Common myeloid progenitor, CD34-positive (primary cell): ENCODE results near the gene SLC48A1.

Experiments
- CTCF ChIA-PET: fragments of 350-600 bp; sonication (Branson Sonifier 250); formaldehyde crosslinking; loops from one replicate; lab custom pipeline; 2021; ENCODE audit warnings: antibody characterized with exemption; lab: Charles Lee
- POLR2A ChIA-PET: fragments of 350-600 bp; sonication (Branson Sonifier 250); formaldehyde crosslinking; loops from one replicate; lab custom pipeline; 2021; ENCODE audit warnings: antibody characterized with exemption; lab: Charles Lee
- DNase-seq, 3 donors: peaks; one replicate each; pipeline versions ENCODE4 v3.0.0 to v3.0.0-alpha.2; 2013
- H3K27ac ChIP-seq, 2 experiments: 1 replicate in 1 of 2; 2 replicates in 1 of 2; pipeline ENCODE4 v1.7.0; 2013; ENCODE audit warnings: inconsistent platforms in 2 of 2, low read length in 2 of 2, mild to moderate bottlenecking in 2 of 2, low read depth in 1 of 2, moderate library complexity in 1 of 2; ENCODE audit not compliant: severe bottlenecking in 2 of 2, insufficient read depth in 1 of 2, poor library complexity in 1 of 2
- H3K27me3 ChIP-seq, 5 experiments: replicated peaks in 2 of 5; 1 replicate in 3 of 5; 2 replicates in 2 of 5; pipeline versions ENCODE4 v1.6.1 to v1.7.0; 2013; ENCODE audit warnings: low read length in 4 of 5, mild to moderate bottlenecking in 2 of 5, moderate library complexity in 2 of 5, inconsistent platforms in 1 of 5; ENCODE audit not compliant: insufficient read depth in 5 of 5, control insufficient read depth in 4 of 5
- H3K36me3 ChIP-seq, 4 experiments: 1 replicate in 2 of 4; 2 replicates in 2 of 4; pipeline versions ENCODE4 v1.6.1 to v1.7.0; 2013; ENCODE audit warnings: low read length in 3 of 4, control low read depth in 1 of 4, mild to moderate bottlenecking in 1 of 4; ENCODE audit not compliant: control insufficient read depth in 4 of 4, insufficient read depth in 4 of 4
- H3K4me1 ChIP-seq, 4 experiments: 1 replicate in 3 of 4; 2 replicates in 1 of 4; pipeline versions ENCODE4 v1.6.1 to v1.7.1; 2013; ENCODE audit warnings: low read length in 3 of 4, mild to moderate bottlenecking in 3 of 4, control low read depth in 1 of 4, inconsistent platforms in 1 of 4, moderate library complexity in 1 of 4; ENCODE audit not compliant: control insufficient read depth in 4 of 4, insufficient read depth in 4 of 4; ENCODE audit errors: control extremely low read depth in 1 of 4
- H3K4me3 ChIP-seq, 7 experiments: 1 replicate in 4 of 7; 2 replicates in 3 of 7; pipeline versions ENCODE4 v1.5.1 to v1.7.0; 2013; ENCODE audit warnings: mild to moderate bottlenecking in 7 of 7, low read length in 6 of 7, moderate library complexity in 6 of 7, inconsistent platforms in 2 of 7, low read depth in 2 of 7, control low read depth in 1 of 7; ENCODE audit not compliant: insufficient read depth in 4 of 7, control insufficient read depth in 1 of 7; ENCODE audit errors: extremely low read depth in 1 of 7
- H3K9me3 ChIP-seq, 5 experiments: 1 replicate in 4 of 5; 2 replicates in 1 of 5; pipeline versions ENCODE4 v1.6.1 to v1.7.1; 2013; ENCODE audit warnings: low read length in 4 of 5, mild to moderate bottlenecking in 2 of 5, inconsistent platforms in 1 of 5, low read depth in 1 of 5, moderate library complexity in 1 of 5; ENCODE audit not compliant: control insufficient read depth in 4 of 5, insufficient read depth in 2 of 5; ENCODE audit errors: control extremely low read depth in 1 of 5
- WGBS: methylation state at CpG from one replicate; pipeline ENCODE4 v1.1.5; 2013; ENCODE audit not compliant: insufficient coverage; 5-methylcytosine and 5-hydroxymethylcytosine counted together

The SLC48A1 gene

GRCh38 chr12:47778881-47779280 lies 5.8 kb downstream of the SLC48A1 start:
- H3K36me3 ChIP-seq = peaks cover 0 to 40% (median 27%) of the 10 kb centered on the region in 4 experiments
- CTCF ChIA-PET = interaction anchor here (1.3 to 49.5 kb wide), 9 partner anchors 10 to 81 kb away, joined by 3 to 1391 read pairs (median 42); partner anchors contain the start of genes ENDOU, RAPGEF3 and RPAP3
- 77% methylated on average over 11 of the region's 14 CpGs for WGBS
- no peak overlapping the region for H3K4me3 ChIP-seq
- POLR2A ChIA-PET = no interaction called here
- H3K27ac ChIP-seq = no peak overlapping the region
- H3K9me3 ChIP-seq = no peaks in the 10 kb centered on the region
- DNase-seq = no peak
- peaks cover 15 to 65% (median 59%) of the 10 kb centered on the region in 4 experiments for H3K4me1 ChIP-seq
- H3K27me3 ChIP-seq = no peaks in the 10 kb centered on the region

- Histone ChIP-seq H3K9me3 (no peaks in the 10 kb centered on the region), H3K36me3 (peaks cover 0 to 45% (median 33%) of the 10 kb centered on the region in 4 experiments), H3K4me1 (peaks cover 9 to 59% (median 54%) of the 10 kb centered on the region in 4 experiments), H3K27me3 (no peaks in the 10 kb centered on the region), H3K27ac (no peak overlapping the region), H3K4me3 (no peak overlapping the region)
- WGBS = 67% methylated on average over 16 of the region's 19 CpGs
- peak; percentile 83 to 94 (median 90) for DNase-seq
- CTCF ChIA-PET = interaction anchor here (0.7 to 49.5 kb wide), 12 partner anchors 10 to 80 kb away, joined by 3 to 1391 read pairs (median 11); partner anchors contain the start of genes ENDOU, RAPGEF3 and RPAP3
- POLR2A ChIA-PET = interaction anchor here (0.5 kb wide), 1 partner anchor 8 kb away, joined by 3 read pairs; no protein-coding TSS in a partner anchor
These were observed 6.4 kb downstream of the SLC48A1 start for GRCh38 chr12:47779301-47779942.

GRCh38 chr12:47779943-47780504 lies 7.0 kb downstream of the SLC48A1 start:
- no peak for DNase-seq
- Histone ChIP-seq H3K36me3 (peaks cover 0 to 51% (median 37%) of the 10 kb centered on the region in 4 experiments), H3K27ac (no peak overlapping the region), H3K4me3 (no peak overlapping the region), H3K4me1 (peaks cover 9 to 53% (median 47%) of the 10 kb centered on the region in 4 experiments), H3K27me3 (no peaks in the 10 kb centered on the region), H3K9me3 (no peaks in the 10 kb centered on the region)
- POLR2A ChIA-PET = interaction anchor here (0.5 kb wide), 1 partner anchor 8 kb away, joined by 3 read pairs; no protein-coding TSS in a partner anchor
- CTCF ChIA-PET = interaction anchor here (0.7 to 49.5 kb wide), 11 partner anchors 9 to 80 kb away, joined by 3 to 1391 read pairs (median 17); partner anchors contain the start of genes ENDOU, RAPGEF3 and RPAP3
- WGBS = 87% methylated on average over 11 of the region's 11 CpGs

DNA sequence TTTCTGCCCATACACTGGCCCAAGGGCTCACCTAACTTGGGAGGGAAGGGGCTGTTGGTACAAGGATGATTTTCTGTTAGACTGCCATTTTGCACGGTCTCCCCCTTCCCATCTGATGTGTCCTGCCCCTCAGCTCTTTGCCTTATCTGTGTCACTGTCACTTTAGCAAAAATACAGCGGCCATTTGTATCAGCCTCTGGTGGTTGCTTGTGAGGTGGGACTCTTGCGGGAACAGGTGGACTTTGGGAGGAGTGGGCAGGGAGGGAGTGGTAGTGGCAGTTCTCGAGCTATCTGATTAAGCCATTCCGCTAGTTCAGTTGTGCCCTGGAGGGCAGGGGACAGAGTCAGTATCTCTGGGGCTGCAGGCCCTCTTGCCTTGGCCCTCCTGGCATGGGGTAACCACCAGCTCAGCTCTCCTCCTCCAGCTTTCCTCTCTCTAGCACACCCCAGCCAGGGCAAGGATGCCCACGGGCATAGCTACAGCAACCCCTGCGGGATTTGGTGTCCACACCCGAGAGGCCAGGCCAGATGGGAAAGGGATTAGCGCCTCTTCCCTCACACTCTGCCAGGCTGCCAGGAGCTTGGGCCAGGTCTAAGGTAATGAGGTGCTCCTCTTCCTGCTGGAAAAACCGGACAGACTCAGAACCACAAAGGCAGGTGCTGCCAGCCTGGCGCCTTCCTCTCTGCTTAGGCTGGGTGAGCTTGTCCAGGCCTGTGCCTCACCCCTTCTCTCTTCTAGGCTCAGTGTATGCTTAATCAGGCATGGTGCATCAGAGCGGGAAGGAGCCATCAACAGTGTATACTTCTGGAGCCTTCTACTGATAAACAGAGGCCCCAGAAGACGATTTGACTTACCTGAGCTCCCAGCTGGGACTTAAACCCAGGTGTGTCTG lies 8.7 kb downstream of the SLC48A1 start:
- POLR2A ChIA-PET = interaction anchor here (1.0 kb wide), 1 partner anchor 15 kb away, joined by 3 read pairs; no protein-coding TSS in a partner anchor
- H3K4me3 ChIP-seq = no peak overlapping the region
- peak overlapping the region in 1 of 2 experiments; percentile 45 for H3K27ac ChIP-seq
- H3K9me3 ChIP-seq = no peaks in the 10 kb centered on the region
- no peaks in the 10 kb centered on the region for H3K27me3 ChIP-seq
- DNase-seq = no peak
- H3K4me1 ChIP-seq = peaks cover 7 to 36% (median 30%) of the 10 kb centered on the region in 4 experiments
- peaks cover 6 to 68% (median 54%) of the 10 kb centered on the region in 4 experiments for H3K36me3 ChIP-seq
- CTCF ChIA-PET = interaction anchor here (0.7 to 49.5 kb wide), 15 partner anchors 7 to 362 kb away, joined by 3 to 1391 read pairs (median 4); partner anchors contain the start of genes ENDOU, RAPGEF3 and RPAP3
- 96% methylated on average over 10 of the region's 13 CpGs for WGBS

- H3K27ac ChIP-seq = no peak overlapping the region
- no peaks in the 10 kb centered on the region for H3K27me3 ChIP-seq
- peaks cover 10 to 74% (median 60%) of the 10 kb centered on the region in 4 experiments for H3K36me3 ChIP-seq
- H3K4me3 ChIP-seq = no peak overlapping the region
- ChIA-PET POLR2A (interaction anchor here (1.0 kb wide), 1 partner anchor 16 kb away, joined by 3 read pairs; no protein-coding TSS in a partner anchor), CTCF (interaction anchor here (0.7 to 49.5 kb wide), 12 partner anchors 7 to 361 kb away, joined by 3 to 1391 read pairs (median 4); partner anchors contain the start of genes ENDOU, RAPGEF3 and RPAP3)
- DNase-seq = peak in 2 of 3 donors; percentile 52 to 56
- WGBS = 68% methylated on average over 6 of the region's 8 CpGs
- peaks cover 5 to 30% (median 24%) of the 10 kb centered on the region in 4 experiments for H3K4me1 ChIP-seq
- H3K9me3 ChIP-seq = no peaks in the 10 kb centered on the region
These were observed 9.3 kb downstream of the SLC48A1 start for GRCh38 chr12:47782372-47782770.

- WGBS = 88% methylated on average over 8 of the region's 17 CpGs
- CTCF ChIA-PET = interaction anchor here (1.6 to 49.5 kb wide), 5 partner anchors 9 to 66 kb away, joined by 3 to 1391 read pairs (median 664); partner anchors contain the start of genes ENDOU, RAPGEF3 and RPAP3
- DNase-seq = no peak
- peaks cover 10 to 83% (median 68%) of the 10 kb centered on the region in 4 experiments for H3K36me3 ChIP-seq
- no peak overlapping the region for H3K27ac ChIP-seq
- no peak overlapping the region for H3K4me3 ChIP-seq
- H3K4me1 ChIP-seq = peaks cover 2 to 22% (median 16%) of the 10 kb centered on the region in 4 experiments
- no peaks in the 10 kb centered on the region for H3K27me3 ChIP-seq
- POLR2A ChIA-PET = interaction anchor here (1.0 kb wide), 1 partner anchor 17 kb away, joined by 3 read pairs; no protein-coding TSS in a partner anchor
- H3K9me3 ChIP-seq = no peaks in the 10 kb centered on the region
These were observed 10.2 kb downstream of the SLC48A1 start for GRCh38 chr12:47783024-47783755.
